Prostate gland (tissue), 2 donors: Measurements from ENCODE around the gene PRAF2.

Experiments
- CTCF ChIP-seq, 4 experiments: fragments of 200-600 bp in 2 of 4; fragments of 450-650 bp in 2 of 4; sonication (generic) in 2 of 4; IDR thresholded peaks; 1 replicate in 3 of 4; 2 replicates in 1 of 4; pipeline ENCODE4 v1.5.1; 2016 to 2019; ENCODE audit warnings: antibody characterized with exemption in 4 of 4, mild to moderate bottlenecking in 2 of 4, moderate library complexity in 2 of 4
- POLR2AphosphoS5 ChIP-seq: sonication (generic); formaldehyde crosslinking; IDR thresholded peaks from one replicate; pipeline ENCODE4 v1.6.1; 2017; ENCODE audit warnings: antibody characterized with exemption

DNA sequence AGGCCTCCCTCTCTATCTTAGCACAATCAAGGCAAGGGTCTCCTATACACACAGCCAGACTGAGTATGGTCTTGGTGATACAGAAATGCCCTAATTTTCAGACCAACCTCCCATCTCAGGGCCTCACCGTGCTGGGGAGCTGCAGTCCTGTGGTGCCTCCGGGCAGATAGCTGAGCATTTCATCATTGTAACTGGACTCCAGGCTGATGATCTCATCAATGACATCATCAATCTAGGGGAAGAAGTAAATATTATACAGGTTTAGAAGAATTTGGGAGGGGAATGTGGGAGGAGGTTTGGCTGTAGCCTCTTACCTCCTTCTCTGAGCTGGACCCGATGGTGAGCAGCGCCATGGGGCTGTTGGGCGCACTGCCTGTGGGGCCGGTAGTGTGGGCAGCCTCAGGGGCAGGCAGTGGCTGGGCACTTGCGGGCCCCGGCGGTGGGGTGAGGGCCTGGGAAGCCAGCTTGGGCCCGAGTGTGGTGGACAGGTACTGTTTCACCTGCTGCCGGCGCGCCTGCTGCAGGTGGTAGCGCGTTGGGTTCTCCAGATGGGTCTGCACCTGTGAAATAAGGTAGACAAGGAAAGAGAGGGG, 35.8 kb downstream of the PRAF2 start:
- TF ChIP-seq POLR2AphosphoS5 (no peak), CTCF (IDR thresholded peaks at IDR 0.05) (no peak)
